Measurements from ENCODE around the gene SRSF7.
"Not testable (repeated sequence)": the region's sequence is repeated elsewhere in the genome, so short reads cannot be mapped to it uniquely, and the experiment has no call there.

GRCh38 chr2:38737000-38737698 is 14.0 kb downstream of the SRSF7 start:
- TF ChIP-seq CTCF (IDR thresholded peaks at IDR 0.05; ENCODE audit: extremely low read depth in 1 of 2, insufficient read depth in 1 of 2, low read depth in 1 of 2, low read length in 2 of 2); POLR2A (IDR thresholded peaks at IDR 0.05; ENCODE audit: low read depth, low read length); POLR2AphosphoS5 (IDR thresholded peaks at IDR 0.05; ENCODE audit: insufficient read depth, low read depth, low read length); MYC (IDR thresholded peaks at IDR 0.05; ENCODE audit: low read depth, low read length): not testable (repeated sequence)

Measured in endothelial cell of umbilical vein (primary cell).